HepG2 (cell line): ENCODE measurements around the gene P4HTM. TPM values are rescaled to one million over a fixed set of nuclear protein-coding genes. Genes with fewer than 3 reads are reported as not detected.

Source experiments
- DDIT3 ChIP-seq: sonication (generic); formaldehyde crosslinking; IDR thresholded peaks from 2 replicates; pipeline ENCODE4 v1.4.0; 2020; ENCODE audit warnings: mild to moderate bottlenecking, missing genetic modification reagents
- FOXO1 ChIP-seq: sonication (generic); formaldehyde crosslinking; IDR thresholded peaks from 2 replicates; pipeline ENCODE4 v1.4.0; 2020; ENCODE audit warnings: missing genetic modification reagents
- GZF1 ChIP-seq: sonication (generic); formaldehyde crosslinking; IDR thresholded peaks from 2 replicates; pipeline ENCODE4 v1.5.1; 2020; ENCODE audit warnings: mild to moderate bottlenecking, missing genetic modification reagents
- HNRNPH1 ChIP-seq: fragments of 200-400 bp; formaldehyde crosslinking; optimal IDR thresholded peaks from 2 replicates; pipeline ENCODE3; 2017; ENCODE audit warnings: mild to moderate bottlenecking, low read depth, low read length
- KAT2B ChIP-seq: fragments of 150-350 bp; IDR thresholded peaks from 2 replicates; pipeline ENCODE4 v1.6.1; 2014; ENCODE audit warnings: low read depth, low read length, borderline replicate concordance
- KLF16 ChIP-seq, 2 experiments: sonication (generic) in 1 of 2; formaldehyde crosslinking in 1 of 2; IDR thresholded peaks; 2 replicates each; pipeline versions ENCODE4 v1.6.1 to v1.8.0; 2016 to 2023; ENCODE audit warnings: missing genetic modification reagents in 2 of 2, missing compliant biosample characterization in 1 of 2
- MIER2 ChIP-seq: IDR thresholded peaks from 2 replicates; pipeline ENCODE4 v1.6.1; 2016; ENCODE audit warnings: missing biosample characterization, missing genetic modification reagents
- MNT ChIP-seq: fragments of 450-650 bp; IDR thresholded peaks from 2 replicates; pipeline ENCODE4 v1.6.1; 2016
- MXI1 ChIP-seq: IDR thresholded peaks from 3 replicates; pipeline ENCODE4 v1.6.1; 2012; ENCODE audit warnings: low read depth, low read length, inconsistent platforms, borderline replicate concordance
- NCOA2 ChIP-seq: sonication (generic); formaldehyde crosslinking; IDR thresholded peaks from 2 replicates; pipeline ENCODE4 v1.8.0; 2022; ENCODE audit warnings: inconsistent platforms
- PAX8 ChIP-seq: sonication (generic); formaldehyde crosslinking; IDR thresholded peaks from 2 replicates; pipeline ENCODE4 v1.8.0; 2022; ENCODE audit warnings: mild to moderate bottlenecking, missing genetic modification reagents, borderline replicate concordance
- POGK ChIP-seq: sonication (generic); formaldehyde crosslinking; conservative IDR thresholded peaks from 2 replicates; pipeline ENCODE4 v1.8.0; 2022; ENCODE audit warnings: mild to moderate bottlenecking, moderate library complexity, missing genetic modification reagents
- RAD21 ChIP-seq: fragments of 450-650 bp; formaldehyde crosslinking; IDR thresholded peaks from 2 replicates; pipeline ENCODE4 v1.5.0; 2020; ENCODE audit warnings: mild to moderate bottlenecking
- RARA ChIP-seq: IDR thresholded peaks from 2 replicates; pipeline ENCODE4 v1.6.1; 2016; ENCODE audit warnings: missing genetic modification reagents, missing compliant biosample characterization
- SP5 ChIP-seq: IDR thresholded peaks from 2 replicates; pipeline ENCODE4 v1.6.1; 2016; ENCODE audit warnings: low read depth, borderline replicate concordance
- ZBED4 ChIP-seq: sonication (generic); formaldehyde crosslinking; IDR thresholded peaks from 2 replicates; pipeline ENCODE4 v1.4.0; 2020; ENCODE audit warnings: missing genetic modification reagents, borderline replicate concordance
- ZFP36L1 ChIP-seq: sonication (generic); formaldehyde crosslinking; IDR thresholded peaks from 2 replicates; pipeline ENCODE4 v1.8.0; 2022; ENCODE audit warnings: mild to moderate bottlenecking, missing genetic modification reagents, moderate library complexity
- ZNF605 ChIP-seq: sonication (generic); formaldehyde crosslinking; IDR thresholded peaks from 2 replicates; pipeline ENCODE4 v1.8.0; 2022; ENCODE audit warnings: mild to moderate bottlenecking, missing genetic modification reagents
- ZNF724P ChIP-seq: sonication (generic); formaldehyde crosslinking; IDR thresholded peaks from 2 replicates; pipeline ENCODE4 v1.8.0; 2022; ENCODE audit warnings: missing genetic modification reagents, borderline replicate concordance
- ZNF740 ChIP-seq: sonication (generic); formaldehyde crosslinking; IDR thresholded peaks from 2 replicates; pipeline ENCODE4 v1.4.0; 2020; ENCODE audit warnings: missing genetic modification reagents
- polyA plus RNA-seq, 8 experiments: library from polyadenylated mRNA; depleted of rRNA in 3 of 8; stranded (reverse) in 7 of 8; unstranded in 1 of 8; fragments of >200 nt; fragmentation: Illumina TruSeq in 4 of 8; extraction: Trizol in 4 of 8; gene quantifications; 2 replicates each; pipeline versions ENCODE4 v1.2.1 to v1.2.3, GENCODE V29; 2011 to 2016; ENCODE audit warnings: low read depth in 4 of 8, missing spikeins in 1 of 8, mixed read lengths in 1 of 8; ENCODE audit not compliant: insufficient read depth in 1 of 8
- total RNA-seq, 5 experiments: library from RNA; depleted of rRNA; stranded (reverse); fragments of >200 nt; fragmentation: Illumina TruSeq; extraction: Trizol; gene quantifications; 2 replicates each; pipeline ENCODE4 v1.2.3, GENCODE V29; 2016; ENCODE audit warnings: low read depth in 1 of 5

Gene P4HTM
- total and polyA plus RNA-seq, 2 of the 13 experiments (the other 11 are each of a cell fraction or from before 2014, with no cell fraction given) = 0.01 TPM; not detected in 1

- TF ChIP-seq ZNF740 (CRISPR knock-in tag) (no peak), KLF16 (CRISPR knock-in tag; IDR thresholded peaks at IDR 0.05) (0 out of 4 replicates have a peak, but pooled peaks of 1 of the 2 experiments have one; percentile 16), FOXO1 (0 out of 2 replicates have a peak, but pooled peaks have one; percentile 13), MXI1 (no peak), NCOA2 (no peak), ZNF724P (no peak), POGK (CRISPR knock-in tag) (no peak), HNRNPH1 (no peak), RARA (CRISPR knock-in tag) (peak; percentile 32; the same call in 1 of the 2 replicates), SP5 (CRISPR knock-in tag) (peak; percentile 66; the same call in 1 of the 2 replicates), DDIT3 (no peak), GZF1 (no peak), MIER2 (no peak), KAT2B (no peak), ZFP36L1 (CRISPR knock-in tag) (no peak), RAD21 (CRISPR knock-in tag) (no peak), ZNF605 (CRISPR knock-in tag) (no peak), PAX8 (CRISPR knock-in tag) (no peak), ZBED4 (CRISPR knock-in tag) (no peak), MNT (peak; percentile 67)
These were observed 14.6 kb downstream of the P4HTM start (continued) for GRCh38 chr3:49004352-49005302.
